Left renal pelvis (tissue), 4 donors: Measurements from ENCODE around the gene HLA-DQA2. TPM values are rescaled to one million over a fixed set of nuclear protein-coding genes. Genes with fewer than 3 reads are reported as not detected.
A peak's percentile ranks its signal among the peaks of the same experiment; 100 is the strongest.
"Not testable (repeated sequence)": the region's sequence is repeated elsewhere in the genome, so short reads cannot be mapped to it uniquely, and the experiment has no call there.

Source experiments
- DNase-seq, 4 donors: peaks; one replicate each; pipeline ENCODE4 v3.0.0-alpha.2; 2013; ENCODE audit warnings: low read depth in 4 of 4, low spot score in 3 of 4
- polyA plus RNA-seq, 4 donors: library from polyadenylated mRNA; unstranded; fragments of 120-200 nt; gene quantifications; one replicate each; pipeline ENCODE4 v1.2.1, GENCODE V29; 2013; ENCODE audit not compliant: insufficient read length in 4 of 4

Gene HLA-DQA2
- polyA plus RNA-seq, 4 donors = 0.30 to 0.31 TPM; not detected in 2

- DNase-seq = no peak
Observed at GRCh38 chr6:32775071-32775470, 33.9 kb downstream of the HLA-DQA2 start.

- DNase-seq = no peak
Observed at GRCh38 chr6:32779036-32779435, 37.8 kb downstream of the HLA-DQA2 start.

GRCh38 chr6:32782923-32783322 is 41.7 kb downstream of the HLA-DQA2 start:
- not testable (repeated sequence) for DNase-seq

- DNase-seq = peak in 3 of 4 donors; percentile 31 to 35 (median 32)
Observed at GRCh38 chr6:32785781-32786533, 44.8 kb downstream of the HLA-DQA2 start.

GRCh38 chr6:32790306-32790705 is 49.1 kb downstream of the HLA-DQA2 start:
- DNase-seq = no peak

GRCh38 chr6:32792901-32793435 is 51.8 kb downstream of the HLA-DQA2 start:
- no peak for DNase-seq

- no peak for DNase-seq
Observed at GRCh38 chr6:32794510-32794909, 53.3 kb downstream of the HLA-DQA2 start.

Other genes with a start within 250 kb of the HLA-DQA2 start
- gene HLA-DRB5, start 211.1 kb upstream of the HLA-DQA2 start, polyA plus RNA-seq = 10 to 100 TPM in 1 of 4 donors, 1 to 10 TPM in 3; 7.4 to 43.0 (median 8.6) TPM
- gene HLA-DRB1, start 151.5 kb upstream of the HLA-DQA2 start, polyA plus RNA-seq = 10 to 100 TPM; 24.8 to 55.2 (median 35.3) TPM
- gene HLA-DQA1, start 104.0 kb upstream of the HLA-DQA2 start, polyA plus RNA-seq = 1 to 10 TPM; 2.2 to 4.5 (median 3.6) TPM
- gene HLA-DQB1, start 74.7 kb upstream of the HLA-DQA2 start, polyA plus RNA-seq = 10 to 100 TPM in 1 of 4 donors, 1 to 10 TPM in 3; 3.1 to 11.8 (median 6.1) TPM
- 1 to 10 TPM in 2 of 4 donors, under 1 TPM in 1, not detected in 1; 0.87 to 1.1 (median 1.0) TPM for gene HLA-DQB2, start 22.1 kb downstream of the HLA-DQA2 start, polyA plus RNA-seq
- under 1 TPM in 3 of 4 donors, not detected in 1; 0.14 to 0.29 (median 0.27) TPM for gene HLA-DOB, start 75.6 kb downstream of the HLA-DQA2 start, polyA plus RNA-seq
- 10 to 100 TPM in 2 of 4 donors, 1 to 10 TPM in 2; 9.9 to 13.3 (median 10.6) TPM for gene TAP2, start 97.3 kb downstream of the HLA-DQA2 start, polyA plus RNA-seq
- 10 to 100 TPM; 19.4 to 24.4 (median 22.5) TPM for gene PSMB8, start 102.7 kb downstream of the HLA-DQA2 start, polyA plus RNA-seq
- gene TAP1, start 112.3 kb downstream of the HLA-DQA2 start, polyA plus RNA-seq = 10 to 100 TPM in 1 of 4 donors, 1 to 10 TPM in 3; 9.4 to 11.0 (median 9.7) TPM
- gene PSMB9, start 112.8 kb downstream of the HLA-DQA2 start, polyA plus RNA-seq = 1 to 10 TPM; 5.7 to 6.4 (median 6.0) TPM
- 10 to 100 TPM in 3 of 4 donors, 1 to 10 TPM in 1; 9.1 to 76.6 (median 62.8) TPM for gene HLA-DMB, start 199.6 kb downstream of the HLA-DQA2 start, polyA plus RNA-seq
- 10 to 100 TPM in 3 of 4 donors, 1 to 10 TPM in 1; 6.2 to 18.5 (median 15.6) TPM for gene HLA-DMA, start 211.7 kb downstream of the HLA-DQA2 start, polyA plus RNA-seq
- gene BRD2, start 227.2 kb downstream of the HLA-DQA2 start, polyA plus RNA-seq = 100 to 1,000 TPM; 274 to 342 (median 333) TPM